Measurements from ENCODE around the gene KCNJ14.

KCNJ14 gene

DNA sequence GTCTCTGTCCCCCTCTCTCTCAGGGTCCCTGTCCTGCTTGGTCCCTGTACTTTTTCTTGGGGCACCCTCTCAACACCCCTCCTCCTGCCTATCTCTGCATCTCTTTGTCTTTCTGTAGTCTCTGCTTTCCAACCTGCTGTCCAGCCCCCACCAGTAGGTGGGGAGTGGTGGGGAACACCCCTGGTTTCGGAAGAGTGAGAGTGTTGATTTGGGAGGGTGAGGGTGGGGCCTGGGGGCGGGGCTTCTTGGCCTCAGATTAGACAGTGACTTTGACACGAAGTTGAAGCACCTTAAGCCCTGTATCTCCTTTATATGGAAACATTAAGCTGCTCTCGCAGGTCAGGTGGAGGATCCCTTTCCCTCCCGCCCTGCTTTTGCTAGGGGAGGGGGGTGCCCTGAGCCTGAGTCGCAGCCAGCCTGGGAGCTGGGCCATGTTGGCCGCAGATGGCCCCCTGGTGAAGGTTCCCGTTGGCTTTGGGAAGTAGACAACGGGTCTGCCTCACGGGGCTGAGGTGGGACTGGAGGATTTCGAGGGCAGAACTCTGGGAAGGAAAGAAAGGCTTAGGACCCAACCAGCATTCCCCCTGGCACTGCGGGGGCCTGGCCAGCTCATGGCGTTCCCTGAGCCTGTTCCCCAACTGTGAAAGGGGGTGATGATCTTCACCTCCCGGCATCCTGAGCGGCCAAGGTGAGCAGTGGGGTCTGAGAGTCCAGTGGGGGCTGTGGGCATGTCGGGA lies at the start of gene KCNJ14:
Gene KCNJ14 (plus strand): TSS at position 404 of the 737 bp plus-strand sequence. CDS start 6,151 bp downstream, outside the sequence.
- DNase-seq: no peak

DNA sequence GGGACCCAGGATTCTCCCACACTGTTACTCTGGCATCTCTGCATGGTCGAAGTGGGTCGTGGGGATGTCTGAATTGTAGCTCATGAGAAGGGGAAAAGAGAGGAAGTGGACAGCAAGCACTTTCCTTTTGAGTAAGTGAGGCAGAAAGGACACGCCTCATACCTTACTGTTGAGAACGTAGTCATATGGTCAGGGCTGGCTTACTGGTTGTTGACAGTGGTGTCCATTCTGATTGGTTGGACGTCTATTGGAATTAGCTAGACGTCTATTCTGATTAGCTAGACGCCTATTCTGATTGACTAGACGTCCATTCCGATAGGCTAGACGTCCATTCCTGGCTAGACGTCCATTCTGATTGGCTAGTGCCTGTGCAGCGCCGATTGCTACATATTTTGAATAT lies 49.5 kb upstream of the KCNJ14 start:
- no peak for DNase-seq

DNA sequence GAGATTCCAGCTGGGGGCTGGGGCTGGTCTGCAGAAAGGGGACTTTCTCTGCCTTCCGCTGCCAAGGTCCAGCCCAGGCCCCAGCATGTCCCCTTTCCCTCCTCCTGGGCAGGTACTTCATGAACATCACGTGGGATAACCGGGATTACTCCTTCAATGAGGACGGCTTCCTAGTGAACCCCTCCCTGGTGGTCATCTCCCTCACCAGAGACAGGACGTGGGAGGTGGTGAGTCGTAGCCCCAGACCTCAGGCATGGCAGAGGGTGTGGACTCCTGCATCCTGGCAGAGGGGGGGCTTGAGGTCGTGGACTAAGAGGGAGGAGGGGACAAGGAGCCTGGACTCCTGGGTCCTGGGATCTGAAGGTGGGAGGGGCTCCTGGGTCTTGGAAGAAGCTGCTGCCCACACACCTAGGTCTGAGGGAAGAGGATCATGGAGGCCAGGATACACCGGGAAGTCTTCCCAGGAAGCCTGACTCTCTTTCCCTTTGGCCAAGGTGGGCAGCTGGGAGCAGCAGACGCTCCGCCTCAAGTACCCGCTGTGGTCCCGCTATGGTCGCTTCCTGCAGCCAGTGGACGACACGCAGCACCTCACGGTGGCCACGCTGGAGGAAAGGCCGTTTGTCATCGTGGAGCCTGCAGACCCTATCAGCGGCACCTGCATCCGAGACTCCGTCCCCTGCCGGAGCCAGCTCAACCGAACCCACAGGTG lies 41.3 kb upstream of the KCNJ14 start:
- no peak for DNase-seq

DNA sequence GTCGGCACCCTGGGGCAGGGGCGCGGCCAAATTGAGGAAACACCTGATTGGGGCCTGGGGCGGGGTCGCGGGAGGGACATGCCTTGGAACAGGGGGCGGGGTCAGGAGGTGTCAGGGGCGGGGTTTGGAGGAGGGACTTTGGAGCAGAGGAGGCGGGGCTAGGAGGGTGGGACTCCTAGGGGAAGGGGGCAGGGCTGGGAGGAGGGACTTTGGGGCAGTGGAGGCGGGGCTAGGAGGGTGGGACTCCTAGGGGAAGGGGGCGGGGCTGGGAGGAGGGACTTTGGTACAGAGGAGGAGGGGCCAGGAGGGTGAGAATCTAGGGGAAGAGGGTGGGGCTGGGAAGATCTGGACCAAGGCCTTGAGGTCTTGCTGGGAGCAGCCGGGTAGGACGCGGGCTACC lies 40.0 kb upstream of the KCNJ14 start:
- peak; percentile 62 for DNase-seq

DNA sequence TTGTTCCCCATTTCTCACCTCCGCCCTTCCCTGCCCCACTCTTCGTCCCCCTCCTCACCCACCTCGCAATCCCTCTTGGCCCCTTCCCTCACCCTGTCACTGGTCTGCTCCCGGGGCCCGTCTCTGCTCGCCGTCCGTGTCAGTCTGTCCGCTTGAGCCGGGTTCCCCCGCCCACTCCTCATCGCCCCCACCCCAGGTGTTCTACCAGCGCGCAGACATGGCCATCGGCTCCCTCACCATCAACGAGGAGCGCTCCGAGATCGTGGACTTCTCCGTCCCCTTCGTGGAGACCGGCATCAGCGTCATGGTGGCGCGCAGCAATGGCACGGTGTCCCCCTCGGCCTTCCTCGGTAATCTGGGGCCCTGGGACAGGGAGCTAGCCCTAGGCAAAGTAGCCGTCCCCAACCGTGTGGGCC lies 39.6 kb upstream of the KCNJ14 start:
- no peak for DNase-seq

DNA sequence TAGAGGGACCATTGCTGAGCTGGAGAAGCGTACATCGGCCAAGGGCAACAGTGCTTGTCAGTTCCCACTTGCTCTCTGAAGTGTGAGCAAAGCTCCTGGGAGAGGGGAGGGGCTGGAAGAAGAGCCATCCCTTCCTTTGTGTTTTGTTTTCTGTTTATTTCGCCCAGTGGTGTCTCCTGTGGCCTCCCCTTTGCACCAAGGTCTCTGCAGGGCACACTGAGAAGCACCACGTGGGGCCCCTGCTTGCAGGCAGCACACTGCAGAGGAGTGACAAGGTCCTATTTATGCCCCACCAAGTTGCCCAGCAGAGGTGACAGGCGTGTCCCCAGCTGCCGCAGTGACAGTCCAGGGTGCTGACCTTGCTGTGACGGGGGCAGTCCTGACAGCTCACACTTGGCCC lies 38.0 kb upstream of the KCNJ14 start:
- DNase-seq: no peak

DNA sequence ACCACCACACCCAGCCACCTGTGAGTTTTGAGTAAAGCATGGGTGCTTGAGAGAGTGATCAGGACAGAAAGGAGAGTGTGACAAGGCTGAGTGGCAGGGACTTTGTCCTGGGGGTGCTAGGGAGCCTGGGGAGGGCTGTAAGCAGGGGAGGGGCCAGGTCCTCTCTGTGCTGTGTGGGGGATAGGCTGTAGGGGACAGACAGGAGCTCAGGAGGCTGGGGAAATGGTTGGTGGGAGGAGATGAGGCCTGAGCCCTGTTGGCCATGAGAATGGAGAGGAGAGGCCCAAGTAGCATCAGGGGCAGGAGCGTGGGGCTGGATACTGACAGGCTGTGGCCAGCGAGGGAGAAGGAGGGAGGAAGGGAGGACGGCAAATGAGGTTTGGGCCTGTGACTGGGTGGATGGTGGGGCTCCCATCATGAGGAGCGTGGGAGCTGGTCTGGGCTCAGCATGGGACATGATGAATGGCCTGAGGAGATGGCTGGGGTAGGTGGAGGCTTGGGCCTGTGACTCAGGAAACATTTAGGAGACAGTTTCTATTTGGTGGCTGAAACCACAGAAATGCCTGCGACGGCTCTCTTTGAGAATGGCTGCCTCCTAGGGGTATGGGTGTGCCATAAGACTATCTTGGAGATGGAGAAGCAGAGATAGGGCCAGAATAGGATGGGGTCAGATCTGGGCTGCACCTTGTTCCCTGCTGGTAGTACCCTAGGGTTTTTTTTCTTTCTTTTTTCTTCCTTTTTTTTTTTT lies 36.9 kb upstream of the KCNJ14 start:
- DNase-seq: no peak

DNA sequence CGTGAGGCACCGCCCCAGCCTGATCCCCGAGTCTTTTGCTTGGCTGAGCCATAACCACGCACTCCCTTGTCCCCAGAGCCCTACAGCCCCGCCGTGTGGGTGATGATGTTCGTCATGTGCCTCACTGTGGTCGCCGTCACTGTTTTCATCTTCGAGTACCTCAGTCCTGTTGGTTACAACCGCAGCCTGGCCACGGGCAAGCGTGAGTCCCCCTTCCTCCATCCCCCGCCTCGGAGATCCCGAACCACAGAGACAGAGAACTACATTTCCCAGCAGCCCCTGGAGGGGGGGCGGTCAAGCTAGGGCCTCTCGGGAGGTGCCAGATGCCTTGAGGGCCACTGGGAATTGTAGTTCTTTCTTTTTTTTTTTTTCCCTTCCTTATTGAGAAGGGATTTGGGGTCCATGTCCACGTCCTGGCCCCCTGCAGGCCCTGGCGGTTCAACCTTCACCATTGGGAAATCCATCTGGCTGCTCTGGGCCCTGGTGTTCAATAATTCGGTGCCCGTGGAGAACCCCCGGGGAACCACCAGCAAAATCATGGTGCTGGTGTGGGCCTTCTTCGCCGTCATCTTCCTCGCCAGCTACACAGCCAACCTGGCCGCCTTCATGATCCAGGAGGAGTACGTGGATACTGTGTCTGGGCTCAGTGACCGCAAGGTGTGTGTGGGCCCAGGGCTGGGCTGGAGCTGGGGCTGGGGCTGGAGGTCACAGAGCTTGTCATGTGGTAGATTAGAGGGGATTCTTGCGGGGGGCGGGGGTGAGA lies 36.0 kb upstream of the KCNJ14 start:
- DNase-seq: no peak

DNA sequence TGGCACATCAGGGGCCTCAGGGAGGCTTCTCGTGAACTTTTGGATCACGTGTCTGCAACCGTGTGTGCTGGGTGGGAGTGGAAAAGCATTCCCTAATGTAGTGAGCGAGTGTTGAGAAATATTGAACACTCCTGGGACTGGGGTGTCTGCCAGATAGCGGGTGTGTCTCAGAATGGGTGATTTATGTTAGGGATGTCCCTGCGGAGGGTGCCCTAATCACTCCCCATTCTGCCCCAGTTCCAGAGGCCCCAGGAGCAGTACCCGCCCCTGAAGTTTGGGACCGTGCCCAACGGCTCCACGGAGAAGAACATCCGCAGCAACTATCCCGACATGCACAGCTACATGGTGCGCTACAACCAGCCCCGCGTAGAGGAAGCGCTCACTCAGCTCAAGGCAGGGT lies 33.8 kb upstream of the KCNJ14 start:
- no peak for DNase-seq

DNA sequence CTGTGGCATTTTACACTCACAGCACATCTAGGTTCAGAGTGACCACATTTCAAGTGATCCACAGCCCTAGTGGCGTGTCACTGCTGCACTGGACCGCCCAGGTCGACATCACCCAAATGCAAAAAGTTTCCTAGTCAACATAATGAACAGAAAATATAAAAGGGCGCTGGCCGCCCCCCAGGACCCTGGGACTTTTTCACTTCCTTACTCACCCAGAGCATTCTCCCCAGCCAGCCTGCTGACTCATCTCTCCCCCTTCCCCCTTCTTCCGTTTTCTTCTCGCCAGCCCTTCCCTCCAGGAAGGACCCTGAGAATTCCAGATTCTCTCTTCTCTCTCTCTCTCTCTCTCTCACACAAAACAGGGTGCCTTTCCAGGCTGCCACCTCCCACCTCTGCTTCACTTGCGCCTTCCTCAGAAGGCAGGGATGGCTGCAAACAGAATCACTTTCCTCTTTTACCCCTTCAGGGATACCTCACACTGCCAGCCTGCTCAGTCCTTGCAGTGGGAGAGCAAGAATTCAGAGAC lies 30.6 kb upstream of the KCNJ14 start:
- no peak for DNase-seq

DNA sequence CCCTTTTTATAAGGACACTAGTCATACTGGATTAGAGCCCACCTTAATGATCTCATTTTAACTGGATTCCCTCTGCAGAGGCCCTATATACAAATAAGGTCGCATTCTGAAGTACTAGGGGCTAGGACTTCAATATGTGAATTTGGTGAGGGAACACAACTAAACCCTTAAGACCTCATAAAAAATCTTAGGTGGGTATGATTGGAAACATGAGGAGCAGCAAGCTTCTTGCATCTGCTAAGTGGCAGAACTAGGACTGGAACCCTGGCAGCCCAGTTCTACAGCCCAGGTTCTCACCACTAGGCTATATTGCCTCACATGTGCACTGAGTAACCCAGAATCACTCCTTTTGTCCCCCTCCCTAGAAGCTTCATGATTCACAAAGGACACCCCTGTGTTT lies 26.7 kb upstream of the KCNJ14 start:
- no peak for DNase-seq

DNA sequence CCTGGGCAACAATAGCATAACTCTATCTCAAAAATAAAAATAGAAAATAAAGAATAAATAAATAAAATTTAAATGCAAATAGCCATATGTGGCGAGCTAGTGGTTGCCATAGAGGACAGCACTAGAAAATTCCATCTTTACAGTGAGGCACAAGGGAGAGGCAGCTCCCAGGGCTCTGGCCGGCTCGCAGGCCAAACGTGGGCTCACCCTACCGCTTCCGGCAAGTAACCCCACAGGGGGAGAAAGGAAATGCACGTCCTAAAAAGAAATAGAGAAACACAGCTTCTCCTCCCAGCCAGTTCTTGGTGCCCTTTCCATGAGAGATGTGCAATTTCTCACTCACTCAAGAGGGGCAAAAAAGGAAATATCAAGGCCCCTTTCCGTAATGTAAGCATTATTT lies 22.0 kb upstream of the KCNJ14 start:
- no peak for DNase-seq

DNA sequence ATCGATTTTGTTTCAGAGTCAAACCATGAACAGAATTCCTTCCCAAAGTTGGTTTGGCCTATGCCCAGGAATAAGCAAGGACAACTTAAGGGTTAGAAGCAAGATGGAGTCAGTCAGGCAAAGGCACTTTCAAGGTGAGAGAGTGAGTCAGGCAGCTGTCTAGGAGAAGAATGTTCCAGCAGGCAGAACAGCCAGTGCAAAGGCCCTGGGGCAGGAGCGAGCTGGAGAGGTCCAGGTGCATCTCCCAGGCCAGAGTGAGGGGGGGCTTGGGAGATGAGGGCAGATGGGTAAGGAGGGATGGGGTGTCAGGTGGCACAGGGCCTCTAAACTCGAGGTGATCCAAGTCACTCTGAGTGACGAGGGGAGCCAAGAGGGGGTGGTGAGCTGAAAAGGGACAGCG lies 18.8 kb upstream of the KCNJ14 start:
- DNase-seq: no peak

DNA sequence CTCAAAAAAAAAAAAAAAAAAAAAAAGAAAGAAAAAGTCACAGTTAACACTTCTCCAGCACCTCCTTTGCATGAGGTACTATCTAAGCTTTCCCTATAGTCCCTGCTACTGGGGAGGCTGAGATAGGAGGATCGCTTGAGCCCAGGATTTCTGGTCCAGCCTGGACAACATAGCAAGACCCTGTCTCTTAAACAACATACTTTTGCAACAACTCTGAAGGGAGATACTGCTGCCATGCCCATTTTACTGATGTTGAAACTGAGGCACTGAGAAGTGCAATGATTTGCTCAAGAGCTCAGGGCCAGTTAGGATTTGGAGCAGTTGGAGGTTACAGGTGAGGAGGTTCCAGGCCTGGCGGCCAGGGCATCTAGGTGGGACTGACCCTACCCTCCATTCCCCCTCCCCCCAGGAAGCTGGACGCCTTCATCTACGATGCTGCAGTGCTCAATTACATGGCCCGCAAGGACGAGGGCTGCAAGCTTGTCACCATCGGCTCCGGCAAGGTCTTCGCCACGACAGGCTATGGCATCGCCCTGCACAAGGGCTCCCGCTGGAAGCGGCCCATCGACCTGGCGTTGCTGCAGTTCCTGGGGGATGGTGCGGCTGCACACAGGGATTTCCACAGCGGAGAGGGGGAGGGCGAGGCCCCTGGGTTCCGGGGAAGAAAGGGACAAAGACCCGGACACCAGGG lies 13.9 kb upstream of the KCNJ14 start:
- DNase-seq: no peak

DNA sequence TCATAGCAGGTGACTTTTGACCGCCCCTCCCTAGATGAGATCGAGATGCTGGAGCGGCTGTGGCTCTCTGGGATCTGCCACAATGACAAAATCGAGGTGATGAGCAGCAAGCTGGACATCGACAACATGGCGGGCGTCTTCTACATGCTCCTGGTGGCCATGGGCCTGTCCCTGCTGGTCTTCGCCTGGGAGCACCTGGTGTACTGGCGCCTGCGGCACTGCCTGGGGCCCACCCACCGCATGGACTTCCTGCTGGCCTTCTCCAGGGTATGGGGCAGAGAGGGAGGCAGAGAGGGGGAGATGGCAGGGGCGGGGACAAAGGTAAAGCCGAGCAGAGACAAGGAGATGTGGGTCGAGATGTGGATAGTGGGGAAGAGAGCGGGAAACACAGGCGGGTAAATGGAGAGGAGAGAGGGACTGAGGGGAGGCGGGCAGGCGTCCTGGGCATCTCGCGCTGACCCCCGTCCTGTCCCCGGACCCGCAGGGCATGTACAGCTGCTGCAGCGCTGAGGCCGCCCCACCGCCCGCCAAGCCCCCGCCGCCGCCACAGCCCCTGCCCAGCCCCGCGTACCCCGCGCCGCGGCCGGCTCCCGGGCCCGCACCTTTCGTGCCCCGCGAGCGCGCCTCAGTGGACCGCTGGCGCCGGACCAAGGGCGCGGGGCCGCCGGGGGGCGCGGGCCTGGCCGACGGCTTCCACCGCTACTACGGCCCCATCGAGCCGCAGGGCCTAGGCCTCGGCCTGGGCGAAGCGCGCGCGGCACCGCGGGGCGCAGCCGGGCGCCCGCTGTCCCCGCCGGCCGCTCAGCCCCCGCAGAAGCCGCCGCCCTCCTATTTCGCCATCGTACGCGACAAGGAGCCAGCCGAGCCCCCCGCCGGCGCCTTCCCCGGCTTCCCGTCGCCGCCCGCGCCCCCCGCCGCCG lies 13.0 kb upstream of the KCNJ14 start:
- no peak for DNase-seq

DNA sequence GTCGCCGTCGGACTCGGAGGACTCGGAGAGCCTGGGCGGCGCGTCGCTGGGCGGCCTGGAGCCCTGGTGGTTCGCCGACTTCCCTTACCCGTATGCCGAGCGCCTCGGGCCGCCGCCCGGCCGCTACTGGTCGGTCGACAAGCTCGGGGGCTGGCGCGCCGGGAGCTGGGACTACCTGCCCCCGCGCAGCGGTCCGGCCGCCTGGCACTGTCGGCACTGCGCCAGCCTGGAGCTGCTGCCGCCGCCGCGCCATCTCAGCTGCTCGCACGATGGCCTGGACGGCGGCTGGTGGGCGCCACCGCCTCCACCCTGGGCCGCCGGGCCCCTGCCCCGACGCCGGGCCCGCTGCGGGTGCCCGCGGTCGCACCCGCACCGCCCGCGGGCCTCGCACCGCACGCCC lies 12.1 kb upstream of the KCNJ14 start:
- no peak for DNase-seq

DNA sequence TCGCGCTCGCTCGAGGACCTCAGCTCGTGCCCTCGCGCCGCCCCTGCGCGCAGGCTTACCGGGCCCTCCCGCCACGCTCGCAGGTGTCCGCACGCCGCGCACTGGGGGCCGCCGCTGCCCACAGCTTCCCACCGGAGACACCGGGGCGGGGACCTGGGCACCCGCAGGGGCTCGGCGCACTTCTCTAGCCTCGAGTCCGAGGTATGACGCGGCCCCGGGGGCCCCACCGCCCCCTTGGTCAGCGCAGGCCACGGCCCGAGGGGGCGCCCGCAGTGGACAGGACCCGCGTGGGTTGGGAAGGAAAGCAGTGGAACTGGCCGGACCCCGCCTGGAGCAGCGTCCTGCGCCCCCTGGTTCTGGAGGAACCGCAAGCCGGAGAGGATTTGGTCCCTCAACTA lies 11.6 kb upstream of the KCNJ14 start:
- DNase-seq: no peak

DNA sequence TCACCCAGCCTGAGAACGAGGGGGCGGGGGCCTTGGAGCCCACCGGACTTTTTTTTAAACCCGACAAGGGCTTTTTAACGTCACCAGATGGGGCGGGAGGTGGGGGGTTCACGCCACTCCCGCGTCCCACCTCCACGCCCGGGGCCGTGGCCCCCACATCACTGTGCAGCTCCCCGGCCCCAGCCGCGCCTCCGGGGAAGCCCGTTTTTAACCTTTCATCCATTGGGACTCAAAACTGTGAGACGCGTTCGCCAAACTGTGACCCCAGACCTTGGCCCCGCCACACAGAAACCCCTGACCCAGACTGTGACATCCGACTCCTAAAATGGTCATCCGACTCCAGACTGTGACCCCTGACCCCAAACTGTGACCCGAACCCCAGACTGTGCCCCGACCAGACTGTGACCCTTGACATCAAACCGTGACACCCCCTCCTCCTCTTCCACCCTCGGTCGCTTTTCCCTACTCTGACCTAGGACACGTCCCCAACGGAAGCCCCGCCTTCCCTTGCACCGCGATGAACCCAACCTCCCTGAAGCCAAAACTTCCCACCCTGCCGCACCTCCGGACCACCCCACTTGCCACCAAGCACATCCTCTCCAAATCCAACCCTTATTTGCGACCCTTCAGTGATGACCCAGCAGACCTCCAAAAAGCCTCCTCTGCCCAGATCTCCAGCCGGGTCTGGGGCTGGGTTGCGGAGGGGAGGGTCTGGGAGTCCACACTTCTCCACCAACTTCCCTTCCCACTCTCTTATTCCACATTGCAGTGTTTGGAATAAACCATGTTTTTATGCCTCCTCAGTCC lies 11.0 kb upstream of the KCNJ14 start:
- peak; percentile 11 for DNase-seq

DNA sequence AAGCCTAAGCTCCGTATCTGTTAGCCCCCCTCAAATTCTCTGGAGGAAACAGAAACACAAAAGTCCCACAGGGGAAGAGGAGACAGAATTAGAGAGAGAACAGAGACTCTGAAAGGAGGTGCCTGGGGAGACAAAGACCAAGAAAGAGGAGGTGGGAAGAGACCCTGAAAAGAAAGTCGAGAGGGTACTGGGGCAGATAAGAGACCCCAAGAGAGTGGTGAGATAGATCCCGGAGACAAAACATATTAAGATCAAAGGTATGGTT lies 10.5 kb upstream of the KCNJ14 start:
- DNase-seq: no peak

DNA sequence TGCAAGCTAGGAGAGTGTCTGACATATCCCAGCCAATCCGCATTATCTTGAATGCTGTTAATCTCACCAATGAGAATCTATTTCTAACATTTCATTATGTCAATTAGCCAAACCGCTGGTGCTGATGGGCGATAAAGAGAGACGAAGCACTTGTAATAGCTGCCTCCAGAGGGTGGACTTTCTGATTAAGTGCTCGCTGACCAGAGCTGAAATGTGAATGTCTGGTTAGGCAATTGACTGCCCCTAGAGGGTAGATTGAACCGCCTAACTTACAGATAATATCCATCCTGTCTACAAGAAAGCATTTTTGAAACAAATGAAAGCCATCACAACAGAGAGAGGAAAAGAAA lies 10.1 kb upstream of the KCNJ14 start:
- DNase-seq: peak; percentile 66

Measured in NCI-H345 (cell line).